ENCODE measurements around the gene TMEM212.

TMEM212 gene

GRCh38 chr3:171878461-171879225 is 35.5 kb downstream of the TMEM212 start:
- TF ChIP-seq CTCF (conservative IDR thresholded peaks at IDR 0.05): no peak
- no peak for TF ChIP-seq ZFX (IDR thresholded peaks at IDR 0.05)
- H3K27ac ChIP-seq: no peak overlapping the region

- TF ChIP-seq ZFX (IDR thresholded peaks at IDR 0.05) (no peak), CTCF (conservative IDR thresholded peaks at IDR 0.05) (no peak)
- no peak overlapping the region for H3K27ac ChIP-seq
Observed at GRCh38 chr3:171879472-171879871, 36.3 kb downstream of the TMEM212 start.

- no peak overlapping the region for H3K27ac ChIP-seq
- TF ChIP-seq ZFX (IDR thresholded peaks at IDR 0.05) (no peak), CTCF (conservative IDR thresholded peaks at IDR 0.05) (no peak)
Observed at GRCh38 chr3:171880101-171880870, 37.1 kb downstream of the TMEM212 start.

GRCh38 chr3:171881251-171881650 is 38.1 kb downstream of the TMEM212 start:
- H3K27ac ChIP-seq: no peak overlapping the region
- TF ChIP-seq ZFX (IDR thresholded peaks at IDR 0.05): no peak

GRCh38 chr3:171883257-171883892 is 40.2 kb downstream of the TMEM212 start:
- TF ChIP-seq ZFX (IDR thresholded peaks at IDR 0.05) (no peak), CTCF (conservative IDR thresholded peaks at IDR 0.05) (no peak)
- no peak overlapping the region for H3K27ac ChIP-seq

- TF ChIP-seq CTCF (conservative IDR thresholded peaks at IDR 0.05) (no peak), ZFX (IDR thresholded peaks at IDR 0.05) (no peak)
- H3K27ac ChIP-seq: no peak overlapping the region
Observed at GRCh38 chr3:171883893-171884279, 40.7 kb downstream of the TMEM212 start.

- TF ChIP-seq ZFX (IDR thresholded peaks at IDR 0.05) (no peak), CTCF (conservative IDR thresholded peaks at IDR 0.05) (no peak)
Observed at GRCh38 chr3:171888466-171888865, 45.3 kb downstream of the TMEM212 start.

More at GRCh38 chr3:171888466-171888865, 45.3 kb downstream of the TMEM212 start:
- H3K27ac ChIP-seq: no peak overlapping the region

Measured in C4-2B (cell line).